IMR-90 (cell line): ENCODE data around the gene ITGA4. TPM values are rescaled to one million over a fixed set of nuclear protein-coding genes. Genes with fewer than 3 reads are reported as not detected.

Source experiments
- ATAC-seq: fragments of 200-7000 bp; cut with Tn5 transposase; 2 replicates; pipeline ENCODE4 v1.9.1; 2020; ENCODE audit warnings: low read depth, mild to moderate bottlenecking, moderate library complexity
- BruUV-seq: library from RNA; stranded (reverse); fragments of 400-500 nt; replicated peaks from 2 replicates; lab custom pipeline; 2021; lab: Mats Ljungman, UMichigan
- CTCF ChIA-PET: fragments of 300-600 bp; formaldehyde crosslinking; extraction: SDS; loops from one replicate; lab custom pipeline; 2021; ENCODE audit warnings: antibody characterized with exemption; lab: Yijun Ruan, JAX
- POLR2A ChIA-PET: fragments of 300-600 bp; sonication (Branson Sonifier 250); formaldehyde crosslinking; loops from one replicate; lab custom pipeline; 2022; ENCODE audit warnings: antibody characterized with exemption; ENCODE audit not compliant: unreplicated experiment; lab: Charles Lee
- DNase-seq: peaks from one replicate; pipeline ENCODE4 v3.0.0; 2013
- H2AFZ ChIP-seq: replicated peaks from 2 replicates; pipeline ENCODE3; 2013; ENCODE audit warnings: low read length, mild to moderate bottlenecking; ENCODE audit not compliant: poor library complexity
- H2AK5ac ChIP-seq: 2 replicates; pipeline ENCODE4 v1.6.1; 2013; ENCODE audit warnings: low read depth, low read length, inconsistent platforms
- H2AK9ac ChIP-seq: replicated peaks from 2 replicates; pipeline ENCODE3; 2013; ENCODE audit warnings: mild to moderate bottlenecking, low read depth, low read length, moderate library complexity; ENCODE audit not compliant: poor library complexity
- H2BK120ac ChIP-seq: 2 replicates; pipeline ENCODE4 v1.6.1; 2013; ENCODE audit warnings: low read depth, low read length, inconsistent platforms
- H2BK15ac ChIP-seq: 3 replicates; pipeline ENCODE4 v1.6.1; 2013; ENCODE audit warnings: low read depth, low read length, inconsistent platforms
- H2BK20ac ChIP-seq: 2 replicates; pipeline ENCODE4 v1.6.1; 2013; ENCODE audit warnings: low read depth, mild to moderate bottlenecking, inconsistent platforms, low read length, moderate library complexity
- H2BK5ac ChIP-seq: 2 replicates; pipeline ENCODE4 v1.6.1; 2013; ENCODE audit warnings: mild to moderate bottlenecking, low read depth, low read length, inconsistent platforms; ENCODE audit not compliant: poor library complexity, severe bottlenecking
- H3K14ac ChIP-seq: replicated peaks from 2 replicates; pipeline ENCODE4 v1.6.1; 2013; ENCODE audit warnings: low read depth, low read length, inconsistent platforms
- H3K18ac ChIP-seq: 2 replicates; pipeline ENCODE4 v1.6.1; 2013; ENCODE audit warnings: low read depth, low read length, control low read depth
- H3K23ac ChIP-seq: 2 replicates; pipeline ENCODE4 v1.6.1; 2013; ENCODE audit warnings: low read depth, low read length, inconsistent platforms
- H3K27ac ChIP-seq: 2 replicates; pipeline ENCODE4 v1.5.1; 2013; ENCODE audit warnings: mild to moderate bottlenecking, control low read depth, low read length; ENCODE audit not compliant: insufficient read depth
- H3K27me3 ChIP-seq: 2 replicates; pipeline ENCODE4 v1.6.1; 2013; ENCODE audit warnings: low read length; ENCODE audit not compliant: control insufficient read depth, insufficient read depth
- H3K36me3 ChIP-seq: 2 replicates; pipeline ENCODE4 v1.6.1; 2013; ENCODE audit warnings: low read length, mixed read lengths; ENCODE audit not compliant: control insufficient read depth, insufficient read depth
- H3K4ac ChIP-seq: 2 replicates; pipeline ENCODE4 v1.6.1; 2013; ENCODE audit warnings: low read depth, low read length, inconsistent platforms
- H3K4me1 ChIP-seq: 2 replicates; pipeline ENCODE4 v1.6.1; 2013; ENCODE audit warnings: low read length, mixed read lengths; ENCODE audit not compliant: control insufficient read depth, insufficient read depth
- H3K4me2 ChIP-seq: 2 replicates; pipeline ENCODE4 v1.6.1; 2013; ENCODE audit warnings: low read depth, mild to moderate bottlenecking, control low read depth, low read length, moderate library complexity
- H3K4me3 ChIP-seq: 2 replicates; pipeline ENCODE4 v1.5.1; 2013; ENCODE audit warnings: low read depth, mild to moderate bottlenecking, control low read depth, low read length, moderate library complexity; ENCODE audit not compliant: insufficient read depth
- H3K56ac ChIP-seq: 2 replicates; pipeline ENCODE4 v1.6.1; 2013; ENCODE audit warnings: low read length, inconsistent platforms; ENCODE audit not compliant: insufficient read depth; ENCODE audit errors: extremely low read depth
- H3K79me1 ChIP-seq, 2 experiments: 2 replicates each; pipeline ENCODE4 v1.6.1; 2013; ENCODE audit warnings: low read length in 2 of 2, inconsistent platforms in 1 of 2, low read depth in 1 of 2
- H3K9ac ChIP-seq: 2 replicates; pipeline ENCODE4 v1.6.1; 2013; ENCODE audit warnings: low read depth, low read length, control low read depth
- H3K9me1 ChIP-seq: 2 replicates; pipeline ENCODE4 v1.6.1; 2013; ENCODE audit warnings: low read length, inconsistent platforms; ENCODE audit not compliant: insufficient read depth
- H3K9me3 ChIP-seq: 2 replicates; pipeline ENCODE4 v1.6.1; 2013; ENCODE audit warnings: low read length; ENCODE audit not compliant: control insufficient read depth, insufficient read depth
- H4K20me1 ChIP-seq: 2 replicates; pipeline ENCODE4 v1.6.1; 2013; ENCODE audit warnings: low read length, inconsistent platforms; ENCODE audit not compliant: insufficient read depth
- H4K5ac ChIP-seq: 2 replicates; pipeline ENCODE4 v1.6.1; 2013; ENCODE audit warnings: mild to moderate bottlenecking, low read depth, low read length, control low read depth
- H4K8ac ChIP-seq, 2 experiments: 2 replicates each; pipeline ENCODE4 v1.6.1; 2013; ENCODE audit warnings: low read depth in 2 of 2, low read length in 2 of 2, control low read depth in 1 of 2, inconsistent platforms in 1 of 2
- H4K91ac ChIP-seq: 2 replicates; pipeline ENCODE4 v1.6.1; 2013; ENCODE audit warnings: low read depth, low read length, inconsistent platforms; ENCODE audit not compliant: insufficient read depth
- BHLHE40 ChIP-seq: fragments of 150-350 bp; IDR thresholded peaks from 2 replicates; pipeline ENCODE4 v1.6.1; 2016; ENCODE audit warnings: mild to moderate bottlenecking, low read depth, low read length
- CEBPB ChIP-seq: IDR thresholded peaks from 2 replicates; pipeline ENCODE4 v1.6.1; 2012; ENCODE audit warnings: low read depth, low read length, improper control_type of control experiment
- FOS ChIP-seq: fragments of 150-350 bp; IDR thresholded peaks from 2 replicates; pipeline ENCODE4 v1.6.1; 2016; ENCODE audit warnings: low read depth, low read length
- MAFK ChIP-seq: IDR thresholded peaks from 2 replicates; pipeline ENCODE4 v1.6.1; 2012; ENCODE audit warnings: low read depth, low read length, improper control_type of control experiment
- MXI1 ChIP-seq: IDR thresholded peaks from 2 replicates; pipeline ENCODE4 v1.6.1; 2012; ENCODE audit warnings: low read depth, mild to moderate bottlenecking, low read length, moderate library complexity, borderline replicate concordance
- NFE2L2 ChIP-seq: fragments of 150-350 bp; IDR thresholded peaks from 2 replicates; pipeline ENCODE4 v1.6.1; 2016; ENCODE audit warnings: low read depth, mild to moderate bottlenecking, low read length
- POLR2A ChIP-seq: IDR thresholded peaks from 2 replicates; pipeline ENCODE4 v1.6.1; 2012; ENCODE audit warnings: mild to moderate bottlenecking, low read depth, low read length
- RAD21 ChIP-seq: IDR thresholded peaks from 2 replicates; pipeline ENCODE4 v1.6.1; 2012; ENCODE audit warnings: low read length, improper control_type of control experiment
- RCOR1 ChIP-seq: IDR thresholded peaks from 2 replicates; pipeline ENCODE4 v1.6.1; 2012; ENCODE audit warnings: mild to moderate bottlenecking, low read length, improper control_type of control experiment; ENCODE audit not compliant: insufficient replicate concordance
- RFX5 ChIP-seq: IDR thresholded peaks from 2 replicates; pipeline ENCODE4 v1.8.0; 2012; ENCODE audit warnings: low read depth, mild to moderate bottlenecking, low read length, moderate library complexity
- SMC3 ChIP-seq: fragments of 150-350 bp; IDR thresholded peaks from 2 replicates; pipeline ENCODE4 v1.6.1; 2016; ENCODE audit warnings: low read depth, mild to moderate bottlenecking, antibody characterized with exemption, low read length, moderate library complexity
- WGBS, 2 experiments: methylation state at CpG; one replicate each; pipeline versions ENCODE4 v1.1.5 to v1.1.7; 2013; ENCODE audit warnings: missing lambda C conversion rate in 2 of 2; ENCODE audit not compliant: insufficient read length in 1 of 2; ENCODE audit errors: extremely low coverage in 2 of 2; 5-methylcytosine and 5-hydroxymethylcytosine counted together
- dilution Hi-C: fragments of 300-500 bp; cut with HindIII; formaldehyde crosslinking; loops from one replicate; pipeline ENCODE4 v1.14.3; 2018; ENCODE audit warnings: low sequenced_read_pairs; ENCODE audit not compliant: unreplicated experiment
- in situ Hi-C: fragments of 300-500 bp; cut with MboI; formaldehyde crosslinking; loops from 3 replicates; pipeline ENCODE4 v1.14.3; 2019; ENCODE audit warnings: low sequenced_read_pairs, inconsistent platforms, mixed read lengths
- intact Hi-C: fragments of 100-400 bp; cut with micrococcal nuclease; formaldehyde crosslinking; loops from 2 replicates; pipeline ENCODE4 v1.10.0; 2022
- polyA plus RNA-seq, 3 experiments: library from polyadenylated mRNA; depleted of rRNA; stranded (reverse); fragments of >200 nt; gene quantifications; 2 replicates each; pipeline ENCODE4 v1.2.3, GENCODE V29; 2012; ENCODE audit warnings: low replicate concordance in 1 of 3
- total RNA-seq: library from RNA; depleted of rRNA; stranded (reverse); fragments of >200 nt; gene quantifications from 2 replicates; pipeline ENCODE4 v1.2.3, GENCODE V29; 2012
- TF ChIP-seq, protein P1 (sequence below): fragments of 150-350 bp; IDR thresholded peaks from 2 replicates; pipeline ENCODE4 v1.6.1; 2017; ENCODE audit warnings: mild to moderate bottlenecking, antibody characterized with exemption, low read length, low read depth
- TF ChIP-seq, protein P2 (sequence below): fragments of 150-350 bp; IDR thresholded peaks from 2 replicates; pipeline ENCODE4 v1.6.1; 2016; ENCODE audit warnings: low read depth, mild to moderate bottlenecking, low read length, moderate library complexity, borderline replicate concordance

Gene ITGA4
- total and polyA plus RNA-seq, 2 of the 4 experiments (the other 2 are of a cell fraction) = 6.9 to 13.6 TPM

DNA sequence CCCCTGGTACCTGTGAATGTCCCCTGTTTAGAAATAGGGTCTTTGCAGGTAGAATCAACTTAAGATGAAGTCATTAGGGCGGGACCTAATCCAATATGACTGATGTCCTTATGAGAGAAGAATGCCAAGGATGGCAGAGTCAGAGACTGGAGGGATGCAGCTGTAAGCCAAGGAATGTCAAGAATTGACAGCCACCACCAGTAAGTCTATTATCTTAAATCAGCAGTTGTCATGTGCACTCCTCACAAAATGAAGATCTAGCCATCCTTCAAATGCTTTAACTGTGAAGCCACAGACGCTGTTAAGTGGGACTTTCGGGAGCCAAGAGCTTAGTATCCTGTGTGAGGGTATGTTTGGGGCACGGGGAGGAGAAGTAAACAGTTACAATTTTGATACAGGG is 83.2 kb downstream of the ITGA4 start:
- no peaks in the 10 kb centered on the region for H3K9me1 ChIP-seq
- POLR2A ChIA-PET = no interaction called here
- 90% methylated on average over 2 of the region's 4 CpGs; no CpG with 5 or more reads in 1 of the 2 experiments for WGBS, 2 experiments
- DNase-seq (no peak), ATAC-seq (no peak)
- TF ChIP-seq RFX5 (no peak), RCOR1 (no peak), SMC3 (no peak), CEBPB (no peak), POLR2A (no peak), MXI1 (no peak), RAD21 (no peak), NFE2L2 (no peak), FOS (no peak), BHLHE40 (no peak), MAFK (no peak)
- TF ChIP-seq, protein P1, sequence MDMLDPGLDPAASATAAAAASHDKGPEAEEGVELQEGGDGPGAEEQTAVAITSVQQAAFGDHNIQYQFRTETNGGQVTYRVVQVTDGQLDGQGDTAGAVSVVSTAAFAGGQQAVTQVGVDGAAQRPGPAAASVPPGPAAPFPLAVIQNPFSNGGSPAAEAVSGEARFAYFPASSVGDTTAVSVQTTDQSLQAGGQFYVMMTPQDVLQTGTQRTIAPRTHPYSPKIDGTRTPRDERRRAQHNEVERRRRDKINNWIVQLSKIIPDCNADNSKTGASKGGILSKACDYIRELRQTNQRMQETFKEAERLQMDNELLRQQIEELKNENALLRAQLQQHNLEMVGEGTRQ = no peak
- TF ChIP-seq, protein P2, sequence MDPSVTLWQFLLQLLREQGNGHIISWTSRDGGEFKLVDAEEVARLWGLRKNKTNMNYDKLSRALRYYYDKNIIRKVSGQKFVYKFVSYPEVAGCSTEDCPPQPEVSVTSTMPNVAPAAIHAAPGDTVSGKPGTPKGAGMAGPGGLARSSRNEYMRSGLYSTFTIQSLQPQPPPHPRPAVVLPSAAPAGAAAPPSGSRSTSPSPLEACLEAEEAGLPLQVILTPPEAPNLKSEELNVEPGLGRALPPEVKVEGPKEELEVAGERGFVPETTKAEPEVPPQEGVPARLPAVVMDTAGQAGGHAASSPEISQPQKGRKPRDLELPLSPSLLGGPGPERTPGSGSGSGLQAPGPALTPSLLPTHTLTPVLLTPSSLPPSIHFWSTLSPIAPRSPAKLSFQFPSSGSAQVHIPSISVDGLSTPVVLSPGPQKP = no peak
- H3K36me3 ChIP-seq = no peaks in the 10 kb centered on the region
- no peak overlapping the region for H4K5ac ChIP-seq
- intact Hi-C loops (no loop called here), dilution Hi-C loops (no loop called here), in situ Hi-C loops (no loop called here)
- no peak overlapping the region for H3K14ac ChIP-seq
- no peak overlapping the region for H2BK20ac ChIP-seq
- H2AK9ac ChIP-seq = no peak overlapping the region
- no peaks in the 10 kb centered on the region for H3K4me1 ChIP-seq
- H3K9me3 ChIP-seq = no peaks in the 10 kb centered on the region
- no peak overlapping the region for H2BK15ac ChIP-seq
- H4K8ac ChIP-seq = no peak overlapping the region
- H3K9ac ChIP-seq = no peak overlapping the region
- H3K4me3 ChIP-seq = no peak overlapping the region
- H3K27ac ChIP-seq = no peak overlapping the region
- H2BK120ac ChIP-seq = no peak overlapping the region
- H3K79me1 ChIP-seq = no peaks in the 10 kb centered on the region
- H3K27me3 ChIP-seq = no peaks in the 10 kb centered on the region
- H3K4me2 ChIP-seq = no peak overlapping the region
- no TSS peak for BruUV-seq
- H2BK5ac ChIP-seq = no peak overlapping the region
- H3K56ac ChIP-seq = no peak overlapping the region
- H3K4ac ChIP-seq = no peak overlapping the region
- no peak overlapping the region for H4K91ac ChIP-seq
- CTCF ChIA-PET = no interaction called here
- no peak overlapping the region for H3K18ac ChIP-seq
- no peaks in the 10 kb centered on the region for H4K20me1 ChIP-seq
- no peak overlapping the region for H3K23ac ChIP-seq
- no peak overlapping the region for H2AFZ ChIP-seq
- no peak overlapping the region for H2AK5ac ChIP-seq
